Choroid plexus epithelial cell (primary cell): ENCODE results near the gene MRTFB.

Experiments used
- DNase-seq: peaks from one replicate; pipeline ENCODE4 v3.0.0-alpha.2; 2010; ENCODE audit warnings: low read depth
- H3K4me3 ChIP-seq: 2 replicates; pipeline ENCODE4 v1.5.1; 2011; ENCODE audit warnings: low read depth, mild to moderate bottlenecking, control low read depth, low read length, moderate library complexity
- TF ChIP-seq, protein P1 (sequence below): conservative IDR thresholded peaks from 2 replicates; pipeline ENCODE4 v1.5.1; 2011; ENCODE audit warnings: low read depth, mild to moderate bottlenecking, control low read depth, inconsistent platforms, low read length, moderate library complexity

Gene MRTFB

DNA sequence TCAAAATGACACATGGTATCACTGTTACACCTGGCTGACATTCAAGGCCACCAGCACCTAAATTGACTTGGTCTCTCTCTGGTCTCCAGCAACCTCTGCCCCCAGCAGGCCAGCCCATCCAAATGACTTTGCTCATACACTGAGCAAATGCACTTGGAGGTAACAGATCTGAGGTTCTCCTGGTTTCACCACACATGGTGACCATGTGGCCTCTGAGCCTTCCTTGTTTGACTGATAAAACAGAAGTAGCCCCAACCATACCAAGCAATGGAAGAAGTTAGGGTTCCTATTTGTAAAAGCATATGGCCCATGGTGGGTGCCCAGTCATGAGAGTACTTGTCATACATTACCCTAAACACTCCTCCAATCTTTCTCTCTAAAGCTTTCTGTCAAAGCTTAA is 181.7 kb downstream of the MRTFB start:
- TF ChIP-seq, protein P1, sequence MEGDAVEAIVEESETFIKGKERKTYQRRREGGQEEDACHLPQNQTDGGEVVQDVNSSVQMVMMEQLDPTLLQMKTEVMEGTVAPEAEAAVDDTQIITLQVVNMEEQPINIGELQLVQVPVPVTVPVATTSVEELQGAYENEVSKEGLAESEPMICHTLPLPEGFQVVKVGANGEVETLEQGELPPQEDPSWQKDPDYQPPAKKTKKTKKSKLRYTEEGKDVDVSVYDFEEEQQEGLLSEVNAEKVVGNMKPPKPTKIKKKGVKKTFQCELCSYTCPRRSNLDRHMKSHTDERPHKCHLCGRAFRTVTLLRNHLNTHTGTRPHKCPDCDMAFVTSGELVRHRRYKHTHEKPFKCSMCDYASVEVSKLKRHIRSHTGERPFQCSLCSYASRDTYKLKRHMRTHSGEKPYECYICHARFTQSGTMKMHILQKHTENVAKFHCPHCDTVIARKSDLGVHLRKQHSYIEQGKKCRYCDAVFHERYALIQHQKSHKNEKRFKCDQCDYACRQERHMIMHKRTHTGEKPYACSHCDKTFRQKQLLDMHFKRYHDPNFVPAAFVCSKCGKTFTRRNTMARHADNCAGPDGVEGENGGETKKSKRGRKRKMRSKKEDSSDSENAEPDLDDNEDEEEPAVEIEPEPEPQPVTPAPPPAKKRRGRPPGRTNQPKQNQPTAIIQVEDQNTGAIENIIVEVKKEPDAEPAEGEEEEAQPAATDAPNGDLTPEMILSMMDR, result no peak
- no peak for DNase-seq
- no peak overlapping the region for H3K4me3 ChIP-seq

DNA sequence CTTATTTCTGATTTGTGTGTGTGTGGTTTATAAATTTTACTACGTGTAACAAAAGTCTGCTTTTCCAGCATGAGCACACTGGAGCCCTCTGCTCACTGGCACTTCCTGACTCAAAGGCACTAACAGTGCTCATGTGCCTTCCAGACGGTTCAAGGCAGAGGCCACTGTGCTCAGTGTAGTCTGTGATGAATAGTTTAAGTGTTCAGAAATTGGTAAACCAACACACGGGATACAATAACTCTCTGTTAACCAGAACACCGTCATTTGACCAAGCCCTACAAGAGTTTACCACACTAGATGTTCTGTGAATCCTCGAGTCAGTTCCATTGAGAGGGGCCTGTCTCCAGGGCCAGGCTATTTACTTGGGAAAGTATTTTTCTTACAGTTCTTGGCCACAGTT is 191.9 kb downstream of the MRTFB start:
- no peak for DNase-seq
- no peak overlapping the region for H3K4me3 ChIP-seq
- TF ChIP-seq, protein P1, result no peak

DNA sequence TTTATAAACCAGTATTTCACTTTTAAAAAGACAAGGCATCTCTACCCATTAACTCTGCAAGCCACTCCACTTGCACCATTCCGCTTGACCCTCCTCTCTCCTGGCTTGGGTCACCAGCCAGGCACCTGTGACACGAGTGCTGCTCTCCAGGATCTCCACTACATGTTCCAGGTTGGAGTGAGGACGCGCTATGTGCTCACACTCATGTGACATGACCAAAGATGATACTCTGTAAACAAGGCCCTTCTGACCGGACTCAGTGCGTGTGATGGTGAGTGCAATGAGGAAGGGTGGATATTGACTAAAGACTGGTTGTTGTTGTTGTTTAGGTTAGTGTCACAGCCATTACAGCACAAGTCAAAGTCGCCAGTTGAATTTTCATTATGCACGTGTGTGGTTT is 192.7 kb downstream of the MRTFB start:
- H3K4me3 ChIP-seq, result no peak overlapping the region
- TF ChIP-seq, protein P1, result no peak
- DNase-seq, result no peak

DNA sequence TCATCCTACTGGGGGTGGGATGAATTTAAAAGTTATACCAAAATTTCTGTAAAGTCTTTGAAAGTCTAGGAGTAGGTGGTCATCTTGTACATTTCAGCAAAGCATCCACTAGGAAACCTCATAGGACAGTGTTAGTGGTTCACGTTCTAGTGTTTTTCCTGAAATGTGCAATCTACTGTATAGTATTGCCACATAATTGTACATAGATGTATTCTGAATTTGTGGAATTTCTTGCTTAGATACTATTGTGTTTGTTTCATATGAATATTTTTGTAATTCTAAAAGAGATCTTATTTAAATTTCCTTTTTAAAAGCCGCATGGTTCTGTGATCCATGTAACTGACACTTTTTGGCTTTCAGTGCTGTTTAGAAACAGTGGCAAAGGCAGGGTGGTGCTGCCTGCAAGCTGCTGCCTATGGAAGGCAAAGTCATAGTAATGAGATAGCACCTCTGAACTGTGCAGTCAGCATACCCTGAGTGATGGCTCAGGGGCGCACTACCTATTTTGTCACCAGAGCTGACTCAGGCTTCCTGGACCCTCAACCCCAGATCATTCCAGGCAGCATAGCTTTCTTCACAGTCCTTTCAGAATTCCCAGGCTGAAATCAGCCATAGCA is 193.3 kb downstream of the MRTFB start:
- TF ChIP-seq, protein P1, result no peak
- no peak for DNase-seq
- H3K4me3 ChIP-seq, result no peak overlapping the region

DNA sequence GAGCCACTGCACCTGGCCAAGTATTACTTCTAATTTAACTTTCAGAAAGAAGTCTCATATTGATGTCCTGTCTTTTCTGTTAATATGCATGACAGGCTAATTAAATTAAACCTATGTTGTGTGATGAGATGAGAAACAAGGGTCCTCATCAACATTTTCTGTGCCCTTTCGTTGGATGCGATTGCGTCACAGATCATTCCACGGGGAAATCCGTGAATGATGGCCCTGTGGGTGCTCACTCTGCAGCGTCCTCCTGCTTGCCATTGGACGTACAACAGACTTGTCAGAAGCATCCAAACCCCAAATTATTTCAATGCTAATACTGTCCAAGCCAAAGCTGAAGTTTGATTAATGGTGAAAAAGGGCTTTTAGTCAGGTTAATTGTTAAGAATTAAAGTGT is 197.0 kb downstream of the MRTFB start:
- DNase-seq, result no peak
- no peak overlapping the region for H3K4me3 ChIP-seq
- TF ChIP-seq, protein P1, result no peak

DNA sequence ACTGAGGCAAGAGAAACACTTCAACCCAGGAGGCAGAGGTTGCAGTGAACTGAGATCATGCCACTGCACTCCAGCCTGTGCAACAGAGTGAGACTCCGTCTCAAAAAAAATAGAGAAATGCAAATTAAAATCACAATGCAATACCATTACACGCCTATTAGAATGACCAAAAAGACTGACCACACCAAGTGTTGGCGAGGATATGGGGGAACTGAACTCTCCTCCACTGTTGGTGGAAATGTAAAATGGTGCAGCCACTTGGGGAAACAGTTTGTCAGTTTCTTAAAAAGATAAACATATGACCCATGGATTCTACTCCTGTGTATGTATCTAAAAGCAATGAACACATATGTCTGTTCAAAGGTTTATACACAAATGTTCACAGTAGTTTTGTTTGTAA is 204.8 kb downstream of the MRTFB start:
- TF ChIP-seq, protein P1, result no peak

DNA sequence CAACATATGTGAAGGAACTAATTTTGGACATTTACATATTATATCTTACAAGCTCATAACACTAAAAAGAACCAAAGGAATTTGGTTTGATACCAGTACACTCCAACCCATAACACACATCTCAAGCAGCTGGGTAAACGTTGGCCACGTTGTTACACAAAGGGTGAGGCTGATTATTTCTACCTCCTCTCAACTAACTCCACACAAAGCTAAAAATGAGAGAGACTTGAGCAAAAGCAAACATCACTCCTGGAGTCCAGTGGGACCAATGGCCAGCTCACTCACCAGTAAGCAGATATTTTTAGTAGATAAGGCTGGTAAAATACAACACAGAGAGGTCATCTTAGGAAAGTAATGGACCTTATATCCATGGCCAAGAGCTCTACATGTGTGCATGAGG is 207.6 kb downstream of the MRTFB start:
- TF ChIP-seq, protein P1, result no peak
- DNase-seq, result no peak

More for the DNA sequence above, 204.8 kb downstream of the MRTFB start:
- no peak for DNase-seq
- H3K4me3 ChIP-seq, result no peak overlapping the region

More for the DNA sequence above, 207.6 kb downstream of the MRTFB start:
- no peak overlapping the region for H3K4me3 ChIP-seq
